Right lobe of liver (tissue), 6 donors: ENCODE results near the gene SOX18. TPM values are rescaled to one million over a fixed set of nuclear protein-coding genes. Genes with fewer than 3 reads are reported as not detected.

Experiments used
- ATAC-seq, 4 donors: fragments of 200-7000 bp; cut with Tn5 transposase; one replicate each; pipeline ENCODE4 v1.9.1; 2020; ENCODE audit warnings: mild to moderate bottlenecking in 4 of 4, moderate library complexity in 4 of 4
- DNase-seq, 3 donors: peaks; one replicate each; pipeline ENCODE4 v3.0.0-alpha.2; 2020
- H3K27ac ChIP-seq, 3 donors: fragments of 200-600 bp; one replicate each; pipeline ENCODE4 v1.8.0; 2022
- H3K27me3 ChIP-seq, 2 donors: fragments of 200-600 bp; one replicate each; pipeline ENCODE4 v1.8.0; 2022
- H3K36me3 ChIP-seq, 4 donors: fragments of 200-600 bp; sonication (generic) in 1 of 4; one replicate each; pipeline versions ENCODE4 v1.5.1 to v1.8.0; 2017 to 2022; ENCODE audit warnings: control low read depth in 1 of 4
- H3K4me1 ChIP-seq, 4 donors: fragments of 200-600 bp; sonication (generic) in 1 of 4; one replicate each; pipeline versions ENCODE4 v1.5.1 to v1.8.0; 2017 to 2022; ENCODE audit warnings: control low read depth in 1 of 4
- H3K4me3 ChIP-seq, 3 donors: fragments of 200-600 bp; one replicate each; pipeline ENCODE4 v1.8.0; 2022
- H3K9me3 ChIP-seq, 4 donors: fragments of 200-600 bp; sonication (generic) in 1 of 4; one replicate each; pipeline versions ENCODE4 v1.5.1 to v1.8.0; 2017 to 2022; ENCODE audit warnings: control low read depth in 1 of 4
- CTCF ChIP-seq, 4 donors: fragments of 200-600 bp in 3 of 4; fragments of 450-650 bp in 1 of 4; IDR thresholded peaks; one replicate each; pipeline versions ENCODE4 v1.5.1 to v1.8.0; 2016 to 2022; ENCODE audit warnings: antibody characterized with exemption in 4 of 4, mild to moderate bottlenecking in 2 of 4
- POLR2A ChIP-seq: fragments of 450-650 bp; IDR thresholded peaks from one replicate; pipeline ENCODE4 v1.6.1; 2017; ENCODE audit warnings: antibody characterized with exemption, mild to moderate bottlenecking
- WGBS: methylation state at CpG from one replicate; pipeline ENCODE4 v1.1.6; 2018; ENCODE audit warnings: low coverage, low lambda C conversion rate; ENCODE audit not compliant: insufficient coverage; ENCODE audit errors: missing lambda C conversion rate; 5-methylcytosine and 5-hydroxymethylcytosine counted together
- intact Hi-C, 2 donors: fragments of 100-400 bp; cut with DNase I; formaldehyde crosslinking; loops; one replicate each; pipeline versions ENCODE4 v1.11.2 to v1.14.1; 2022
- total RNA-seq, 6 experiments: library from RNA; depleted of rRNA in 2 of 6; stranded (reverse); fragments of >200 nt in 2 of 6; fragmentation: NEBNext Ultra II Directional in 3 of 6; extraction: Animal tissue kit (Norgen Biotek cat#: 25700) in 3 of 6; gene quantifications; one replicate each; pipeline versions ENCODE4 v1.1.0 to v1.2.4, GENCODE V29; 2016 to 2023
- donor health status: DM: no; HTN: yes; CAD: no.
- donor health status: DM: no; HTN: no; CAD: no.
- donor health status: DM: no; HTN: no; CAD: no.
- donor health status: DM: no; HTN: yes; CAD: no.
- donor health status: DM: no; HTN: yes; CAD: no.

SOX18 gene
- total RNA-seq, 6 experiments from 2014 or later, result 4.1 to 7.8 (median 5.6) TPM

- intact Hi-C loops, result no loop called here
- no peak overlapping the region for H3K4me3 ChIP-seq
- ATAC-seq (no peak), DNase-seq (no peak)
- H3K4me1 ChIP-seq, result no peaks in the 10 kb centered on the region
- no peak overlapping the region for H3K27ac ChIP-seq
- no peaks in the 10 kb centered on the region for H3K36me3 ChIP-seq
- WGBS, result no CpG with 5 or more reads among the region's 33 CpGs
- TF ChIP-seq POLR2A (no peak), CTCF (IDR thresholded peaks at IDR 0.05) (no peak)
- no peaks in the 10 kb centered on the region for H3K27me3 ChIP-seq
- H3K9me3 ChIP-seq, result no peaks in the 10 kb centered on the region
Measured at GRCh38 chr20:64052987-64053840, 3.8 kb upstream of the SOX18 start.

DNA sequence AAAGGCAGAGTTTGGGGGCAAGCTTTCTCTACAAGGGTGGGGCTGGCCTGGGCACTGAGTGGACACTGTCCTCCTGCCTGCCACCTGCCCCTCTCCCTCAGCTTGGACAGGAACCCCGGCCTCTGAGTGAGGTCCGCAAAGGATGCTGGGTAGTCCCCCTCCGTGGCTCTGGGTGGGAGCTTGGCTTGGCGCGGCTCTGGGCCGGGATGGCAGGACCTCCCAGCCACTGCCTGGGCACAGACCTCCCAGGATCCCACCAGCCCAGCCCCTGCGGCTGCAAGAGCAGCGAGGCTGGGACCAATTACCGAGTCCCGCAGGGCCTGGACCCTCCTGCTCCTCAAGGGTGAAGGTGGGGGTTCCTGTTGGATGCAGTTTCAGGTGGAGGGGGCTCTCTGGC, 2.9 kb upstream of the SOX18 start:
- intact Hi-C loops, result no loop called here
- H3K9me3 ChIP-seq, result no peaks in the 10 kb centered on the region
- WGBS, result no CpG with 5 or more reads among the region's 10 CpGs
- H3K36me3 ChIP-seq, result no peaks in the 10 kb centered on the region
- TF ChIP-seq POLR2A (no peak), CTCF (IDR thresholded peaks at IDR 0.05) (no peak)
- H3K27ac ChIP-seq, result peak overlapping the region in 2 of 3 donors; percentile 10 to 43
- no peaks in the 10 kb centered on the region for H3K27me3 ChIP-seq
- DNase-seq (no peak), ATAC-seq (no peak)
- no peaks in the 10 kb centered on the region for H3K4me1 ChIP-seq
- H3K4me3 ChIP-seq, result no peak overlapping the region

GRCh38 chr20:64051561-64052325, 2.3 kb upstream of the SOX18 start:
- Histone ChIP-seq H3K27me3 (no peaks in the 10 kb centered on the region), H3K27ac (peak overlapping the region; percentile 4 to 67 (median 10)), H3K4me1 (no peaks in the 10 kb centered on the region), H3K9me3 (no peaks in the 10 kb centered on the region), H3K36me3 (no peaks in the 10 kb centered on the region), H3K4me3 (no peak overlapping the region)
- peak; percentile 15 for TF ChIP-seq POLR2A
- no peak for TF ChIP-seq CTCF (IDR thresholded peaks at IDR 0.05)
- ATAC-seq (peak in 3 of 4 donors; percentile 11 to 17 (median 14)), DNase-seq (peak in 2 of 3 donors; percentile 50 to 59)
- no CpG with 5 or more reads among the region's 15 CpGs for WGBS
- intact Hi-C loops, result no loop called here

- ATAC-seq (no peak), DNase-seq (no peak)
- Histone ChIP-seq H3K4me1 (no peaks in the 10 kb centered on the region), H3K27ac (peak overlapping the region in 2 of 3 donors; percentile 4 to 67), H3K9me3 (no peaks in the 10 kb centered on the region), H3K4me3 (no peak overlapping the region), H3K27me3 (no peaks in the 10 kb centered on the region), H3K36me3 (no peaks in the 10 kb centered on the region)
- no peak for TF ChIP-seq CTCF (IDR thresholded peaks at IDR 0.05)
- no peak for TF ChIP-seq POLR2A
- intact Hi-C loops, result no loop called here
- WGBS, result no CpG with 5 or more reads among the region's 11 CpGs
Measured at GRCh38 chr20:64051033-64051452, 1.6 kb upstream of the SOX18 start.
